Activated T-helper 9 cell treated with anti-CD3 and anti-CD28 coated beads, Interleukin-2, amount 50 U/mL, for 16 hours (primary cell): ENCODE results near the gene NUDT22.

Source experiments
- DNase-seq: peaks from one replicate; pipeline ENCODE4 v3.0.0-alpha.2; 2020; ENCODE audit warnings: low read depth

Gene NUDT22

GRCh38 chr11:64255135-64256128 lies 29.4 kb downstream of the NUDT22 start:
- no peak for DNase-seq

- DNase-seq: no peak
These were observed 30.2 kb downstream of the NUDT22 start for GRCh38 chr11:64256300-64256699.

GRCh38 chr11:64258356-64258755 lies 32.3 kb downstream of the NUDT22 start:
- no peak for DNase-seq

GRCh38 chr11:64258946-64259532 lies 33.0 kb downstream of the NUDT22 start:
- no peak for DNase-seq

- no peak for DNase-seq
These were observed 33.5 kb downstream of the NUDT22 start for GRCh38 chr11:64259533-64260067.

GRCh38 chr11:64260147-64260708 lies 34.2 kb downstream of the NUDT22 start:
- no peak for DNase-seq

GRCh38 chr11:64261556-64262080 lies 35.5 kb downstream of the NUDT22 start:
- DNase-seq: no peak

GRCh38 chr11:64262271-64263002 lies 36.4 kb downstream of the NUDT22 start:
- DNase-seq: no peak

- DNase-seq: no peak
These were observed 37.2 kb downstream of the NUDT22 start for GRCh38 chr11:64263021-64263946.

- DNase-seq: no peak
These were observed 37.9 kb downstream of the NUDT22 start for GRCh38 chr11:64263947-64264317.

- no peak for DNase-seq
These were observed 38.3 kb downstream of the NUDT22 start for GRCh38 chr11:64264371-64264852.

GRCh38 chr11:64265176-64266160 lies 39.4 kb downstream of the NUDT22 start:
- no peak for DNase-seq

- no peak for DNase-seq
These were observed 40.3 kb downstream of the NUDT22 start for GRCh38 chr11:64266339-64266738.

GRCh38 chr11:64267207-64267945 lies 41.3 kb downstream of the NUDT22 start:
- no peak for DNase-seq

GRCh38 chr11:64268025-64268892 lies 42.2 kb downstream of the NUDT22 start:
- no peak for DNase-seq

- no peak for DNase-seq
These were observed 42.9 kb downstream of the NUDT22 start for GRCh38 chr11:64268893-64269539.
